Right kidney (tissue), 1 donor: Measurements from ENCODE around the gene CRYBA2.
A peak's percentile ranks its signal among the peaks of the same experiment; 100 is the strongest.

Source experiments
- DNase-seq: peaks from one replicate; pipeline ENCODE4 v3.0.0-alpha.2; 2016

Gene CRYBA2

DNA sequence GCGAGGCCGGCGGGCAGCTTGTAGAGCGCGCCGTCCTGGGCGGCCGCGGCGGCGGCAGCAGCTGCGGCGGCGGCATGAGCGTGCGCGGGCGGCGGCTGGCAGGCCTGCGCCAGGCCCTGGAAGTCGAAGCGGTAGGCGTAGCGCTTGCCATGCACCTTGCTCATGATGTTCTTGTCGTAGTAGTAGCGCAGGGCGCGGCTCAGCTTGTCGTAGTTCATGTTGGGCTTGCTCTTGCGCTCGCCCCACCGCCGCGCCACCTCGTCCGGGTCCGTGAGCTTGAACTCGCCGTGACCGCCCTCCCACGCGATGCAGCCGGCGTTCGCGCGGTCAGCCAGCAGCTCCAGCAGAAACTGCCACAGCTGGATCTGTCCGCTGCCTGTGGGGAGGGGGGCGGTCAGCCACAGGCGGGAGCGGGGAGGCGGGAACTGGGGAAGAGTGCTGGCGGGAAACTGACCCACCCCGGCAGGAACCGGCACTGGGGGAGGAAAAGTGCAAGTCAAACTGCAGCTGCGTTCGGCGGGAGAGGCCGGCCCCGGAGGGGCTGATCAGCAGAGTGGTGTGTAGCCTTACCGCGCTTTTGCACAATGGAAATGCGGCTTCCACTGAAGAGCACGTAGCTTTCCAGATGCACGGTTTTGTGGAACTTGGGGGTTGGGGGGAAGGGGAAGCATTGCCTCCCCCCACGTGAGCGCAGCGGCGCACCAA is 11.2 kb downstream of the CRYBA2 start:
- DNase-seq, result peak; percentile 62

- DNase-seq, result peak; percentile 36
Observed at GRCh38 chr2:218981390-218981880, 11.8 kb downstream of the CRYBA2 start.

DNA sequence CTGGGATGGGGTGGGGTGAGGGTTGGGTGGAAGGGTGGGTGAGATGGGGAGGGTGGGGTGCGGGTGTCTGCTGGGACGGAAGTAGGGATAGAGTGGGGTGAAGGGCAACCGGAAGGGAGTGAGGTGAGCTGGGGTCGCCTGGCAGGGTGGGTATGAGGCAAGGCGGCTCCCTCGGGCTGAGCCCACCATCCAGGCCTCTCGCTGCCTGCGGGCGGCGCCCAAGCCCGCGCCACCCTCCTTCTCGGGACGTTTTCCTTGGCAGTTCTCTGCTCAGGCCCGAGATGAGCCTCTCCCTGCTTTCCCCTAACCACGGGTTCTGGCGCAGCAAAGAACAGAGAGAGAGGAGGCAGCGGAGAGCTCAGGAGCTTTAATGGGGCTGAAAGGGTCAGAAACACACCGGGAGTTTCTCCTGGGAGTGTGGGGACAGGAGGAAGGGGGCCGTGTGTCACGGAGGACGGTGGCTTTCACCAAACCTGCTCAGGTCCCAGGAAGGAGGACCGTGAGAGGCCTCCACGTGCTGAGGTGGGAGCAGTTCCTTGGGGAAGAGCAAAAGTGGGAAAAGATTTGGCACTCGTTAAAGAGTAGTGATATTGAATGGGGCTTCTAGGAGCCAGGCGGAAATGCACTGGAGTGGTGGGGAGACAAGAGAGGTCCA is 12.4 kb downstream of the CRYBA2 start:
- DNase-seq, result peak; percentile 33

DNA sequence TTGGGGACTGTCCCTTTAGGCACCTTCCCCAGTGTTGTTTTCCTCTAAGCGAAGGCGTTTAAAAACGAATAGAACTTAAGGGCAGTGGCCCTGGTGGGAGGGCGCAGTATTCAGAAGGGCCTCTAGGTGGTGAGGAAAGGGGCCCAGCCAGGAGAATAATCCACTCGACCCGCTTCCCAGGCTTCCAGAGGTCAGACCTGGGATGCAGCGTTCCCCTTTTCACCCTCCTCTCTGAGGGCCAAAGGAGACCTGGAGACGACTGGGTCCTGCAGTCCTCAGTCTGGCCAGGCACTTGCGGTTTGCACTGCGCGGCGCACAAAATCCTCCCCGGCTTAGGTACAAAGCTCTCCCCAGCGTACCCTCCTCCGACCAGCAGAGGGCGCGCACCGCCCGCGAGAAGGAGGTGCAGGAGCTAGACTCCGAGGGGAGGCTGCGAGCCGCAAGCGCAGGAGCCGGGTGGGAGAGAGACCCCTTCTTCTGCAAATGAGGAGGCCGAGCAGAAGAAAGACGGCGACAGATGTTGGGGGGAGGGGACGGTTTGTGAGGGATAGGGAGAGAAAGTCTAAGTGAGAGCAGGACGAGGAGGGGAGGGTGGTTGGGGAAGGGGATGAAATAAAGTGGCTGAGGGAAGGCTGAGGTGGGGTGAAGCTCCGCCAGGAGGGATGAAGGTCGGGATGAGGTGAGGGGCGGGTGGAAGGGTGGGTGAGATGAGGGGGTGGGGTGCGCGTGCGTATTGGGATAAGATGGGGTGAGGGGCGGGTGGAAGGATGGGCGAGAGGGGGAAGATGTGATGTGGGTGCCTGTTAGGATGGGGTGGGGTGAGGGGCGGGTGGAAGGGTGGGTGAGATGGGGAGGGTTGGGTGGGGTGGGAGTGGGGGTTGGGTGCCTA is 13.1 kb downstream of the CRYBA2 start:
- DNase-seq, result peak; percentile 84

GRCh38 chr2:218975060-218975777 is 18.0 kb downstream of the CRYBA2 start:
- DNase-seq, result no peak

DNA sequence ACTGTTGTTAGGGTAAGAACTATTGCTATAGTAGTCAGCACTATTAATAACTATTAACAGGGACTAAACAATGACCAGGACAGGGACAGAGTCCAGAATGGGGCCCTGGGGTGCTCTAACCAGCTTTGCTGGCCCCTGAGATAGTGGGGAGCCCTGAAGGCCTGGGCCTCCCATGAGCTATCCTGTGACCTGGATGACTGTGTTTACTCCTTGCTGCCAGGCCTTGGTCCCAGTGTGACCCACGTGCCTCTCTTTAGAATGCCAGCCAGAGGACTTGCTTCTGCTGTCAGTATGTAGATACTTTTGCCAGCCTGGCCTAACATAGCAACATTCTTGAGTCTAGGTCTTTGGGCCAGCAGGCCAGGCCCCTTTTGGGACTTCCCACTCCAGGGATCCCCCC is 22.3 kb downstream of the CRYBA2 start:
- DNase-seq, result no peak

DNA sequence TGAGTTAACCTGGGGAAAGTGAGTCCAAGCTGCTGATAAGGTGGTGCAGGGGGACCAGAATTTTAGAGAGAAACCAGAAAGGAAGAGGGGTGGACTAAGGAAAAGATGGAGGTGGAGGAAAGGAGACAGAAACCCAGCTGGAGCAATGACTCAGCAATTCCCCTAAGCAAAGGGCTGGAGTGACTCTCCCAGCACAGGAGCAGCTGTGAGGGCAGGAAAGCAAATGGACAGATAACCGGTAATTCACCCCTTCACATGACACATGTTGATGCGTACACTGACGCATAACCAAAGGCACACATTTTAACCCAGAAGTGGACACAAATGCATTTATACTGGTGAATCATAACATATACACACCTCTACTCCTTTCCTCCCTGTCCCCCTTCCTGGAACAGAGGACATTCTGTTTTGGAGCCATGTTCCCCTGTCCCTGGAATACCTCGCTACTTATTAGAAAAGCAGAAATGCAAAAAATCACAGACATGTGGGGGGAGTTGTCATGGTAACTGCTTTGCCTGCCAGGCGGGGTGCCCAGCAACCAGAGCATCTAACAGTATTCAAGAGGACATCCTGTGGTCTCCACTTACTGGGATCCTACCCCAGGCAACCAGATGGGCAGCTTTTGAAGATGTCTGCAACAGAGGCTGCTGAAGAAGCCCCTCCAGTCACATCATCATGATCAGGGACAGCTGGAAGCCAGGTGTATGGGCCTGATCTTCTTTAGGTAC is 29.0 kb downstream of the CRYBA2 start:
- no peak for DNase-seq

- no peak for DNase-seq
Observed at GRCh38 chr2:218963601-218964000, 29.6 kb downstream of the CRYBA2 start.

- peak; percentile 76 for DNase-seq
Observed at GRCh38 chr2:218962859-218963492, 30.2 kb downstream of the CRYBA2 start.

GRCh38 chr2:218961651-218962570 is 31.3 kb downstream of the CRYBA2 start:
- DNase-seq, result peak; percentile 17

- DNase-seq, result no peak
Observed at GRCh38 chr2:218961229-218961628, 32.0 kb downstream of the CRYBA2 start.

DNA sequence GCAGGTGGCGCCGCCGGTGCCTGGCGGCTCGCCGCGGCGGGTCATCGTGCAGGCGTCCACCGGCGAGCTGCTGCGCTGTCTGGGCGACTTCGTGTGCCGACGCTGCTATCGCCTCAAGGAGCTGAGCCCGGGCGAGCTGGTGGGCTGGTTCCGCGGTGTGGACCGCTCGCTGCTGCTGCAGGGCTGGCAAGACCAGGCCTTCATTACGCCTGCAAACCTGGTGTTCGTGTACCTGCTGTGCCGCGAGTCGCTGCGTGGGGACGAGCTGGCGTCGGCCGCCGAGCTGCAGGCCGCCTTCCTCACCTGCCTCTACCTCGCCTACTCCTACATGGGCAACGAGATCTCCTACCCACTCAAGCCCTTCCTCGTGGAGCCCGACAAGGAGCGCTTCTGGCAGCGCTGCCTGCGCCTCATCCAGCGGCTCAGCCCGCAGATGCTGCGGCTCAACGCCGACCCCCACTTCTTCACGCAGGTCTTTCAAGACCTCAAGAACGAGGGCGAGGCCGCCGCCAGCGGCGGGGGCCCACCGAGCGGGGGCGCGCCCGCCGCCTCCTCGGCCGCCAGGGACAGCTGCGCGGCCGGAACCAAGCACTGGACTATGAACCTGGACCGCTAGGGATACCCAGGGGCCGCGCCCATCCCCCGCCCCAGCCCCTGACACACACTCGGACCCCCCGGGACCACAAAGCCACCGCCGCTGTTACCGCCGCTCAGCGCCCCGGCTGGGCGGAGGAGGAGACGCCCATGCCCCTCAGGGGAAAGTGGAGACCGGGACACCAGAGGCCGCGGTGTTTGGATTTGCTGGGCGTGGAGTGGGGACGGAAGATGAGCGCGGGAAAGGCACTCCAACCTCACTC is 32.7 kb downstream of the CRYBA2 start:
- peak; percentile 32 for DNase-seq

GRCh38 chr2:218959761-218960308 is 33.4 kb downstream of the CRYBA2 start:
- DNase-seq, result peak; percentile 60

- DNase-seq, result peak; percentile 77
Observed at GRCh38 chr2:218959141-218959731, 34.0 kb downstream of the CRYBA2 start, which contains the start of gene CDK5R2. TSS of gene CDK5R2 (plus strand) at chr2:218959666. CDS start at chr2:218959821, 155 bp downstream.

- no peak for DNase-seq
Observed at GRCh38 chr2:218958276-218958675, 34.9 kb downstream of the CRYBA2 start.

DNA sequence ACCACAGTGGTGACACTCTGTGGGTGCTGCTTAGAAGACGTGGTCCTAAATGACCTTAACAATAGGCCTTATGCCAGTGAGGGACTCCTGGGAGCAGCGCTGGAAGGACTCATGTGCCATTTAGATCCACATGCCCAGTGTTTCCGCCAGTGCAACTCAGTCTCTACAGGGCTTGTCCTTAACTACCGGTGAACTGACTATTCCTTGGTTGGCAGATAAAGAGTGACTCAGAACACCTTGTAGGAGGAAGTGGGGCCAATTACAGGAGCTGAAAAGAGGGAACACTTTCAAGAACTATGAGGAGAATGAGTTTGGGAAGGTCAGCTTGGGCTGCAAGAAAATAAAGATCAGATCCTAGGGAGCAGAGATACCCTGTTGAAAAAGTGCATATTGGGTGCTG is 35.6 kb downstream of the CRYBA2 start:
- no peak for DNase-seq

- DNase-seq, result no peak
Observed at GRCh38 chr2:218956039-218956438, 37.2 kb downstream of the CRYBA2 start.
